Gastroesophageal sphincter (tissue), 4 donors: Measurements from ENCODE around the gene ABCA7. TPM values are rescaled to one million over a fixed set of nuclear protein-coding genes. Genes with fewer than 3 reads are reported as not detected.

Experiments
- ATAC-seq: fragments of 150-250 bp; one replicate; pipeline ENCODE4 v1.9.1; 2016; ENCODE audit warnings: mild to moderate bottlenecking, moderate library complexity
- H3K27ac ChIP-seq, 4 donors: fragments of 200-600 bp; sonication (generic) in 3 of 4; 1 replicate in 3 of 4; 2 replicates in 1 of 4; pipeline ENCODE4 v1.5.1; 2016 to 2019
- H3K27me3 ChIP-seq: fragments of 200-600 bp; sonication (generic); one replicate; pipeline ENCODE4 v1.5.1; 2019
- H3K36me3 ChIP-seq, 2 donors: fragments of 200-600 bp; sonication (generic); one replicate each; pipeline ENCODE4 v1.5.1; 2019; ENCODE audit warnings: control low read depth in 1 of 2
- H3K4me1 ChIP-seq, 3 donors: fragments of 200-600 bp; sonication (generic); 1 replicate in 2 of 3; 2 replicates in 1 of 3; pipeline ENCODE4 v1.5.1; 2016 to 2019; ENCODE audit warnings: control low read depth in 2 of 3
- H3K4me3 ChIP-seq, 2 donors: fragments of 200-600 bp; sonication (generic); one replicate each; pipeline ENCODE4 v1.5.1; 2019; ENCODE audit warnings: mild to moderate bottlenecking in 1 of 2, moderate library complexity in 1 of 2
- H3K9me3 ChIP-seq, 3 donors: fragments of 200-600 bp; sonication (generic); one replicate each; pipeline ENCODE4 v1.5.1; 2017 to 2019; ENCODE audit warnings: control low read depth in 2 of 3
- EP300 ChIP-seq: sonication (generic); formaldehyde crosslinking; IDR thresholded peaks from one replicate; pipeline ENCODE4 v1.6.1; 2017; ENCODE audit warnings: antibody characterized with exemption, mild to moderate bottlenecking
- POLR2A ChIP-seq, 2 donors: fragments of 450-650 bp; IDR thresholded peaks; one replicate each; pipeline ENCODE4 v1.6.1; 2017; ENCODE audit warnings: antibody characterized with exemption in 2 of 2, mild to moderate bottlenecking in 2 of 2, moderate library complexity in 1 of 2
- POLR2AphosphoS5 ChIP-seq: sonication (generic); formaldehyde crosslinking; IDR thresholded peaks from one replicate; pipeline ENCODE4 v1.6.1; 2017; ENCODE audit warnings: antibody characterized with exemption
- WGBS, 2 donors: methylation state at CpG; one replicate each; pipeline ENCODE4 v1.1.5; 2018; ENCODE audit warnings: low coverage in 1 of 2; 5-methylcytosine and 5-hydroxymethylcytosine counted together
- total RNA-seq, 4 donors: library from RNA; depleted of rRNA; stranded (reverse); fragments of >200 nt; gene quantifications; one replicate each; pipeline ENCODE4 v1.1.0, GENCODE V29; 2016
- TF ChIP-seq, protein P1 (sequence below), 4 experiments: fragments of 200-600 bp in 2 of 4; fragments of 450-650 bp in 2 of 4; sonication (generic) in 1 of 4; IDR thresholded peaks; one replicate each; pipeline ENCODE4 v1.5.1; 2017 to 2019; ENCODE audit warnings: antibody characterized with exemption in 4 of 4, mild to moderate bottlenecking in 2 of 4, moderate library complexity in 2 of 4

The ABCA7 gene
- total RNA-seq, 4 donors from 2014 or later = 3.9 to 14.3 (median 6.4) TPM

- H3K4me3 ChIP-seq = no peak overlapping the region
- H3K36me3 ChIP-seq = peaks cover 0 to 55% of the 10 kb centered on the region in 2 donors
- TF ChIP-seq EP300 = no peak
- TF ChIP-seq POLR2AphosphoS5 = no peak
- TF ChIP-seq, protein P1, sequence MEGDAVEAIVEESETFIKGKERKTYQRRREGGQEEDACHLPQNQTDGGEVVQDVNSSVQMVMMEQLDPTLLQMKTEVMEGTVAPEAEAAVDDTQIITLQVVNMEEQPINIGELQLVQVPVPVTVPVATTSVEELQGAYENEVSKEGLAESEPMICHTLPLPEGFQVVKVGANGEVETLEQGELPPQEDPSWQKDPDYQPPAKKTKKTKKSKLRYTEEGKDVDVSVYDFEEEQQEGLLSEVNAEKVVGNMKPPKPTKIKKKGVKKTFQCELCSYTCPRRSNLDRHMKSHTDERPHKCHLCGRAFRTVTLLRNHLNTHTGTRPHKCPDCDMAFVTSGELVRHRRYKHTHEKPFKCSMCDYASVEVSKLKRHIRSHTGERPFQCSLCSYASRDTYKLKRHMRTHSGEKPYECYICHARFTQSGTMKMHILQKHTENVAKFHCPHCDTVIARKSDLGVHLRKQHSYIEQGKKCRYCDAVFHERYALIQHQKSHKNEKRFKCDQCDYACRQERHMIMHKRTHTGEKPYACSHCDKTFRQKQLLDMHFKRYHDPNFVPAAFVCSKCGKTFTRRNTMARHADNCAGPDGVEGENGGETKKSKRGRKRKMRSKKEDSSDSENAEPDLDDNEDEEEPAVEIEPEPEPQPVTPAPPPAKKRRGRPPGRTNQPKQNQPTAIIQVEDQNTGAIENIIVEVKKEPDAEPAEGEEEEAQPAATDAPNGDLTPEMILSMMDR (IDR thresholded peaks at IDR 0.05) = no peak
- no peak for TF ChIP-seq POLR2A (IDR thresholded peaks at IDR 0.05)
- H3K9me3 ChIP-seq = no peaks in the 10 kb centered on the region
- H3K27ac ChIP-seq = no peak overlapping the region
- H3K4me1 ChIP-seq = peaks cover 0 to 30% (median 11%) of the 10 kb centered on the region in 3 donors
- no peaks in the 10 kb centered on the region for H3K27me3 ChIP-seq
- 80 to 94% methylated on average over 3 to 10 of the region's 29 CpGs for WGBS, 2 donors
- ATAC-seq = no peak
These were observed 3.8 kb upstream of the ABCA7 start for GRCh38 chr19:1035998-1036621.

DNA sequence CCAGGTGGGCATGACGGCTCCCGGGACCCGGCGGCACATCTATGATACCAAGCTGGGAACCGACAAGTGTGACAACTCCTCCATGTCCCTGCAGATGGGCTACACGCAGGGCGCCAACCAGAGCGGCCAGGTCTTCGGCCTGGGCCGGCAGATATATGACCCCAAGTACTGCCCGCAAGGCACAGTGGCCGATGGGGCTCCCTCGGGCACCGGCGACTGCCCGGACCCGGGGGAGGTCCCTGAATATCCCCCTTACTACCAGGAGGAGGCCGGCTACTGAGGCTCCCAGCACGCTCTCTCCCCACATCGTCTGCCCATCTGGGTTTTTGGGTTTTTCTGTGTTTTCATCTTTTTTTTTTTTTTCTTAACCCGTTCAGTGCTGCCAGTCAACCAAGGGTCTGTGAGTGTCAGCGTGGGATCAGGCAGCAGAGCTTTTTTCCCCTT, 2.3 kb upstream of the ABCA7 start:
- TF ChIP-seq, protein P1 (IDR thresholded peaks at IDR 0.05) = no peak
- TF ChIP-seq POLR2AphosphoS5 (no peak), POLR2A (IDR thresholded peaks at IDR 0.05) (no peak), EP300 (no peak)
- peaks cover 0 to 42% of the 10 kb centered on the region in 2 donors for H3K36me3 ChIP-seq
- H3K27ac ChIP-seq = peak overlapping the region in 3 of 4 donors; percentile 54 to 71 (median 70)
- no peak for ATAC-seq
- peaks cover 6% of the 10 kb centered on the region for H3K27me3 ChIP-seq
- no peaks in the 10 kb centered on the region for H3K9me3 ChIP-seq
- WGBS, 2 donors = 55 to 72% methylated on average over 4 to 15 of the region's 22 CpGs
- no peak overlapping the region for H3K4me3 ChIP-seq
- H3K4me1 ChIP-seq = peaks cover 0 to 45% (median 20%) of the 10 kb centered on the region in 3 donors

DNA sequence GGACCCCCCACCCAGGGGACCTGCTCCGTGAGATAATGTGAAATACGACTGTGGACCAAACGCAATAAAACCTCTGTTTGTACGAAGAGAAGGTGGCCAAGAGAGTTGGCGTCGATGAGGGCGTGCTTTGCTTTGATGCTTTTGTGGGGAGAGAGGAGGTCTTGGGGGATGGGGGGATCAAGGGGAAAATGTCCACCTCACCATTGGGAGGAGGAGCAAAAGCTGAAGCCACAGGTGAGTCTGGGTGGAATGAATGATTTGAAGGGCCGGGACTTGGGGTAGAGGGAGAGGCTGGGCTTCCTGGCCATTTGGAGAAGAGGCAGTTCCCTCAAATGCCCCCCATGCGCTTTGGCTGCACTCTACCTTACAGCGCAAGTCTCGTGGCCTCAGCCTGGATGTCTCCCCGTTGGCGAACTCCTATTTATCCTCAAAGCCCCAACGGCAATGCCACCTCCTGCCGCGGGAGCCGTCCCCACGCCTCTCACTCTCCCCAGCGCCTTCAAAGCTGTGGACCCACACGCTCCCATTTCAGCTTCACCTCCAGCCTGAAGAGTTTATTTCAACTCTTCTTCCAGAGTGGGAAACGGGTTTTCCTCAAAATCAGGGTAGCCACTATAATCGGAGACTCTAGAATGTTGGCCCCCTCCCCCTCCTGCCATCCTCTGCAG, 795 bp upstream of the ABCA7 start:
- 68% methylated on average over 7 to 15 of the region's 22 CpGs for WGBS, 2 donors
- H3K27ac ChIP-seq = peak overlapping the region in 3 of 4 donors; percentile 48 to 71 (median 70)
- H3K4me3 ChIP-seq = peak overlapping the region in 1 of 2 donors; percentile 55
- peaks cover 0 to 52% (median 20%) of the 10 kb centered on the region in 3 donors for H3K4me1 ChIP-seq
- H3K27me3 ChIP-seq = peaks cover 6% of the 10 kb centered on the region
- H3K36me3 ChIP-seq = peaks cover 0 to 33% of the 10 kb centered on the region in 2 donors
- TF ChIP-seq POLR2A (IDR thresholded peaks at IDR 0.05) (no peak), POLR2AphosphoS5 (no peak), EP300 (no peak)
- TF ChIP-seq, protein P1 (IDR thresholded peaks at IDR 0.05) = no peak
- ATAC-seq = no peak
- H3K9me3 ChIP-seq = no peaks in the 10 kb centered on the region

DNA sequence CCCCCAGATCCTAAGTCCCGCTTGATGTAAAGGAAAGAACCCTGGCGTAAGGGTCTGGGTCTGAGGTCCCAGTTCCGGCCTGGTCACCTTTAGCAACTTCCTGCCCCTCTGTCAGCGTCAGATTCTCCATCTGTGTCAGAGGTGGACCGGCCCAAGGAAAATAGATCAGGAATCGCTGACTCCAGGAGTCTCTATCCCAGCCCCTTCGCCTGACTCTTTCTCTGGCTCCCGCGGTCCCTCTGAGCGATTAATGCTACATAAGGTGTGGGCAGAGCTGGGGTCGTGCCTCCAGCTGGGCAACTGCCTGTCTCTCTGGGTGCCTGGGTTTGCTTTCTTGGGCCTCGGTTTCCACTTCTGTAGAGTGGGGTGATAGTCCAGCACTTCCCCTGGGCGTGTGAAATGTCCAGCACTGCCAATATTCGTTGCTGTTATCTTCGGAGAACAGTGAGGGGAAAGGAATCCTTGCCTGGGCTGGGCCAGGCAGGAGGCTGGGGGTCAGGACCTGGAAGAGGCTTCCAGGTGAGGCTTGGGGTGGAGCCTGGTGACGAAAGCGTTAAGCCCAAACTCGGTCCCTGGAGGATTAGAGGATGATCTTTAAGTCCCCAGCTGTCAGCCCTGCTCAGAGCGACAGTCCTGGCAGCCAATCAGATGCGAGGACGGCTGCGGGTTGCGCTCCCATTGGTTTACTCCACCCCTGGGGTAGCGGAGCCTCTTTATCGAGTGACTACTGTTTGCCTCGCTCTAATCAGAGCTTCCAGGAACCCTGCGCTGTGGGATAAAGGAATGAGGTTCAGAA, 767 bp downstream of the ABCA7 start:
- Histone ChIP-seq H3K4me3 (peak overlapping the region; percentile 31 to 55), H3K27me3 (peaks cover 6% of the 10 kb centered on the region), H3K36me3 (peaks cover 0 to 25% of the 10 kb centered on the region in 2 donors), H3K9me3 (no peaks in the 10 kb centered on the region), H3K4me1 (peaks cover 0 to 52% (median 20%) of the 10 kb centered on the region in 3 donors), H3K27ac (peak overlapping the region in 3 of 4 donors; percentile 70 to 71 (median 71))
- 0 to 5% methylated on average over 1 to 9 of the region's 27 CpGs for WGBS, 2 donors
- TF ChIP-seq POLR2A (IDR thresholded peaks at IDR 0.05) (no peak), EP300 (no peak), POLR2AphosphoS5 (no peak)
- TF ChIP-seq, protein P1 (IDR thresholded peaks at IDR 0.05) = no peak
- ATAC-seq = peak; percentile 58
